DMS 273 (cell line): Measurements from ENCODE around the gene ERBB2.
"Not testable (repeated sequence)": the region's sequence is repeated elsewhere in the genome, so short reads cannot be mapped to it uniquely, and the experiment has no call there.

Experiments used
- DNase-seq: peaks from one replicate; lab custom pipeline; 2025; ENCODE audit not compliant: unreplicated experiment; lab: John Stamatoyannopoulos, UW

Gene ERBB2

DNA sequence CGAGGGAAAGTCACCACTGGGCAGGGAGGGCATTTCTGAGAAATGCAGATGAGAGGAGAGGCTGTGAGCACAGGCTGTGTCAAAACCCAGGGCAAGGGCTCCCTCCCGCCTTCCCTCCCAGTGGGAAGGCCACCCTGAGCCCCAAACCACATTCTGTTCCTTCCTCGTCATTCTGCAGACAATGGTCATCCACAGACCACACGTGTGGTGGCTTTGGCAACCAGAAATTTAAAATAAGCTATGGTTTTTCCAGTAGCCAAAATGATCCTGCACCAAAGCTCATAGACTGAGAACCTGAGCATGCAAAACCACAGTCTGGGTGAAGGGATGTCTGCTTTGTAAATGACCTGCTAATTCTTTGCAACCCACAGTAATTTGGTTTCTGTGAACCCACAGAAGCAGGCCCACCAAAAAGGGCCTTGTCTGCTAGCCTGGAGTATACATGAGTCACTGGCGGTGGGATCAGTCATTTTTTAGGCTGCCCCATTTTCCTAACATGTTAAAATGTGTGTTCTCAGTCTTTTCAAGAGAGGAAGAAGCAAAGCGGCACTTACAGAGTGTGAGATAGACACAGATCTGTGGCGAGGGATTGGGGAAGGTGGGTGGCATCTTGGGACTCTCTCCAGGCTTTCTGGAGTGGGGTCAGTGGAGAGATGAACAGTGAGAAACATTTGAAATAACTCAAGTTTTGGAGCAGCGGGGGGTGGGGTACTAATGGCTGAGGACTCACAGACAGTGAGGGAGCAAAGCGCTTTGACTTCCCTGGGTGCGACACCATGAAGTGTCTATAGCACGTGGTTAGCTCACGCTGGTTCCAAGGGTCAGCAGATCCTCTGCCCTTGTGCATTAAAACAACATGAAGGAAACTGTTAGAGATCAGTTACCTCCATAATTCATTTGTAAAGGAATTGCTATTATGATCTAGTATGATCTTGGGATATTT is 58.3 kb downstream of the ERBB2 start:
- no peak for DNase-seq

DNA sequence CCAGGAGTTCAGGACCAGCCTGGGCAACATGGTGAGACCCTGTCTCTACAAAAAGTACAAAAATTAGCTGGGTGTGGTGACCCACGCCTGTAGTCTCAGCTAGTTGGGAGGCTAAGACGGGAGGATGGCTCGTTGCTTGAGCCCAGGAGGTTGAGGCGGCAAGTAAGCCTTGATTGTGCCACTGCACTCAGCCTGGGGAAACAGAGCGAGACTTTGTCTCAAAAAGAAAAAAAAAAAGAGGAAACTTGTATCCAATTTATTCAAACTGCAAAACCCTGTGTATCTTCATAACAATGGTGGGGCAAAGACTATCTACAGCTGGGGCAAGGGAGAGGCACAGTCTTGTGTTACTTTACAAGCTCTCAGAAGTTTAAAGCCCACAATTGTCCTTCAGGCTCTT is 59.3 kb downstream of the ERBB2 start:
- DNase-seq = no peak

DNA sequence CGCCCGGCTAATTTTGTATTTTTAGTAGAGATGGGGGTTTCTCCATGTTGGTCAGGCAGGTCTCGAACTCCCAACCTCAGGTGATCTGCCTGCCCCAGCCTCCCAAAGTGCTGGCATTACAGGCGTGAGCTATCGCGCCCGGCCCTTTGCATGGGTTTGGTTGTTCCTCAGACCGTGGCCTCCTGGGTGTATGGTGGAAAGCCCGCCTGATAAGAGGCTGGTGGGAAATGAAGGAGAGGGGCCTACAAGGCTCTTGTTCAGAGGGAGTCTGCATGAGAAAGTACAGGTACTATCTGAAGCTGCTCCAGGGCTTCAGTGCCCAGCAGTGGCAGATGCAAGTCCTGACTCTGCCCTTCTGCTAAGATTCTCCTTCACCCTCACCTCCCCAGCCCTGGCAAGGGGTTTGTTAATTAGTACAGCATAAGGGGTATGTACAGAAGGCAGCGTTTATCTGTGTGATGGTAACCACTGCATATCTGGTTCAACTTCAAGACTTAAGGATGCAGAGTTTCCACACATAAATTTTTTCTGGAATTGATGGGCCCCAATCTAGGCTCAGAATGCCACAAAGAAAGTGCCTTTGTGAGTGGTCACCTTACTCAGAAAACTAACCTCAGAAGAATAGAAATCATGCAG is 62.1 kb downstream of the ERBB2 start:
- no peak for DNase-seq

DNA sequence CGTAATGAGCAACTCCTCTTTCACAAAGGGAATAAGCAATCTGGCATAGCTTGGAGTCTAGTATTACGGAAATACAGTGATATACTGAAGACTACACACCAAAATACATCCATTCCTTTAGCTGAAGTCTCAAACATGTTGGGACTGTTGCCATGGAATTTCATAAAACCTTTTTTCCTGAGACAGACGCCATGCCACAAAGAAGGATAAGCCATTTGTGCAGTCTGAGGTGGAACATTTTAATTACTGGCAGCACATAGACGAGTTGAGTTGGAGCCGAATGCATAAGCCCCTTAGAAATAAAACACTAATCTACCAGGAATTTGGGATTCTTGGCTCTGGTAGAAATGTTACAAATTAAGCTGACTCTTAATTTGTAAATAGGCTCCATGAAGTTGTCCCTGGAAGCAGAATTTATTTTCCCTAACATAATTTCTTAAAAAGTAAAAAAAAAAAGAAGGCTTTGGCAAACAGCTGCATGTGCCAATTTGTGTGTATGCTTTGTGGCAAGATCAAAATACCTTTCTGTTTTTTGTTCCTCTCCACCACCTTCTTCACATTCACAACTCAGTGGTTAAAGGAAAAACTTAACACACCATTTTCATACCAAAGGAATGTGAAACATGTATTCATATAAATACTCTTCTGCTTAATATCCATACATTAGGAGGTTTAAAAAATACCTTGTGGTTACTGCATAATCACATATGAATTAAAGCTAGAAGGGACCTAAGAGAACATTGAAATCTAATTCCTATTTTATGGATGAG is 63.4 kb downstream of the ERBB2 start:
- DNase-seq = no peak

DNA sequence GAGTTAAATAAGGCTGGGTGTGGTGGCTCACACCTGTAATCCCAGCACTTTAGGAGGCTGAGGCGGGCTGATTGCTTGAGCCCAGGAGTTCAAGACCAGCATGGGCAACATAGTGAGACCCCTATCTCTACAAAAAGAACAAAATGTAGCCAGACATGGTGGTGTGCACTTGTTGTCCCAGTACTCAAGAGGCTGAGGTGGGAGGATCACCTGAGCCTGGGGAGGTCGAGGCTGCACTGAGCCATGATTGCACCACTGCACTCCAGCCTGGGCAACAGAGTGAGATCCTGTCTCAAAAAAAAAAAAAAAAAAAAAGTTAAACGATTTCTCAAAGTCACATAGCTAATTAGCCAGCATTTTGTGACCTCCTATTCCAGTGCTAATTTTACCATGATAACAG is 64.3 kb downstream of the ERBB2 start:
- DNase-seq = not testable (repeated sequence)

DNA sequence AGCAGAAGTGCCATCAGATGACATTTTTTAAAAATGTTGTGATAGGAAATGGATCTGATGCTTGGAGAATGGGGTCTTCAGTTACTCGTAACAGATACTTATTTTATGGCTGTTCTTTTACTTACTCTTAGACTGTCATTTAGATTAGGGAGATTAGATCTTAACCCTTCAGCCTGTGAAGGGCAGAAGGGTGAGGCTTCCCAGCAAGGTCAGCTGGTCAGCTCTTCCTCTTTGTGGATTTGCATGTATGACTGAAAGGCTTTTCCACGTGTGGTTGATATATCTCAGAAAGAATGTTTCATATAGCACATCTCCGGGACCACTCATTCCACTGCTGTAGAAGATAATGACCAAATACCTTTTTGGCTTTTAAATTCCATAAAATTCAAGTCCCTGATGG is 65.3 kb downstream of the ERBB2 start:
- DNase-seq = no peak

DNA sequence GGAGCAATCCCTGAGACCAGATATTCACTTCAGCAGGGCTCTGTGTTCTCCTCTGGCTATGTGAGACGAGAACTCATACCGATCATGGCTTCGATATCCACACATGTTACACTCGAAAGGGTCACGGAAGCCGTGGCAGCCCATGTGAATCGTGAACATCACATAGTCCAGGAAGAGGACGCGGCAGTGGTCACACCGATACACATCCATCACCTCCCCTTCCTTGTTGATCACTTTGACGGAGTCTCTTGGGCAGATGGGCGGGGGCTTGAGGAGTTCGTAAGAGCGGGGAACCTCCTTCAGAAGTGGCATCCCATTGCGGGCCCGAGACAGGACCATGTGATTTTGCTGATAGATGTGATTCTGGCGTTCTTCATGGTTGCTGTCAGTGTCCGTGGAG is 65.9 kb downstream of the ERBB2 start:
- no peak for DNase-seq

DNA sequence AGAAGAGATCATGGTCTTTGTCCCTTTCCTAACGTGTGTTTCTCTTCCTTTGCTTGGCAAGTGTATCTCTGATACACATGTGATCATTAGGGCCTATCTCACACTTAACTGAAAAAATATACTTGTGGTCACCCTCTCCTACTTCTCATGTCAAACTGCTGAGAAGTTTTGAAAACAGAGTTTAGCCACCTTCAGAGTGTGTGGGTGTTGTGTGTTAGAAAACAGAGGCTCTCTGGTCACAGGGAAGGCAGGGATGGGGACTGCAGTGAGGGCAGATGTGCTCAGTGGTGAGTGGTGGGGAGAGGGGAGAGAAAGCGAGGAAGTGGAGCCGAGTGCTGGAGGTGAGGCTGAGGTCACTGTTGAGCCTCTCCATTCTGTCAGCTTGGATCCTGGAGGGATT is 67.3 kb downstream of the ERBB2 start:
- no peak for DNase-seq

DNA sequence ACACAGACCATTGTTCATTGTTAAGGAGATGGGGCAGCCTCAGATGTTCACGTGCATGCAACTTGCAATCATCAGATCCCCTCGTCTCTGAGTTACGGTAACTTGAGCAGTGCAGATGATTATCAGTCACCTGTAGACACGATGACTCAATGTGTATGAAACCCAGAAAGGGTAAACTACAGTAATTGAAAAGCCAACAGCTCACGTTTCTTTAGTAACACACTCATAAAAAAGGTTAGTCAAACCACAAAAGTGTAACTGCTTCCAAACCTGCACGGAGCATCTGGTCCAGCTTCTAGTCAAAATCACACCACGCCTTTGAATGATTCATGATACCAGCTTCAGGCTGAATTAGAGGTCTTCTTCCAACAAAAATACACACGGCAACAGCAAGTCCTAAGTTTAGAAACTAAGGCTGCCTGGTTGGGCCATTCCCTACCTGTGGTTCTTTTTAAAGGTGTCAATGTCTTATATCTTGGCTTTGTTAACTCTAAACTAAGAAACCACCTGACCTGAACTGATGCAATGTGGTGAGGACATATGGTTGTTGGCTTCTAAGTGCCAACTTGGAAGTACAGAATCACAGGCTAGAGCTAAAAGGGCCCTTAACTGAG is 70.2 kb downstream of the ERBB2 start:
- peak; percentile 73 for DNase-seq

DNA sequence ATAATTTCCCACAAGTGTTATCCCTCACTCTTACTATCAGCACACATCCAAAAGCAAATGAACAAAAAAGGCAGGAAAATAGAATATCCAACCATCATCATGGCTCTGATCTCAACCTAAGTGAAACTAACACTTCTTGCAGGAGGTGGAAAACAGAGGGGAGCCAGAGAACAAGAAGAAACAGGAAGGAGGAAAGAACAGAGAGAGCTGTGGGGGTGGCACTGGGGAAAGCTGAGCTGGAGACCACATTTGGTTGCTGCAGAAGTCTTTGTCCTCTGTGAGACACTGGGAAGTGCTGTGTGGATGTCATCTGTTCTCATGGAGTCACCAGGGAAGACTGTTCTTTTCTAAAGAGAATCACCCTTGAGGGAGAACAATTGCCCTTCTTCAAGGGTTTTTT is 72.6 kb downstream of the ERBB2 start:
- no peak for DNase-seq

DNA sequence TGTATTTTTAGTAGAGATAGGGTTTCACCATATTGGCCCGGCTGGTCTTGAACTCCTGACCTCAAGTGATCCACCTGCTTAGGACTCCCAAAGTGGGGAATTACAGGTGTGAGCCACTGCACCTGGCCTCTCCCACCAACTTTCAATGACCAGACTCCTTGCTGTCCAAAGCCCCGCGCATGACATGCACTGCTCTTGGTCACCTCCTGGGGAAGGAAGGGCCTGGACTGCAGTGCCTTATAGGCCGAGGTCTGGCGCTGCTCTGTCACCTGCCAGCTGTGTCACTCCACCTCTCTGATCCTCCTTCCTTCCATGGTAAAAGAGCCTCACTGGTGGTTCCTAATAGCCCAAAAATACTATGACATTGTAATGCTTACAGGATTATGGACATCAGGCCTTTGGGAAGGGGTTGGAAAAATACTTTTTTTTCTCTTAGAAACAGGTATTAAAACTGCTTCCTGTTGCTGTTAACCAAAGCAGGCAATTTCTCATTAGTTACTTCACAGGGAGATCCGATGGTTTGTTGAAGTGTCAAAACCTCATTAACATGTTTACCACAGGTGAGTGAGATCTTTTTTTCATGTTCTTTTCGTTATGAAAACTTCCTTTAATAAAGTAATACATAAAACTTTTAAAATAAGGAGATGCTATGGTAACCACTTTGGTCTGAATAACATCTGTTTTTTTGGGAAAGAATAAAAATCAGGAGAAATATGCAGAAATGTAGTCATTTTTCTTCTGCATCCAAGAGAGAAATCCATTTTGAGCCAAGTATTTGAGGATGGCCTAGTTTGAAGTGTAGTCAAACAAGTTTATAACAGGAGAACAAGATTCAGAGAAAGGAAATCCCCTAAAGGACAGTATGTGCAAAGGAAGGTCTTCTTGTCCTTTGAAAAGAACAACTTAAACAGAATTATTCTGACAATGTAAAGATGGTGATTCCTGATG is 73.4 kb downstream of the ERBB2 start:
- no peak for DNase-seq

DNA sequence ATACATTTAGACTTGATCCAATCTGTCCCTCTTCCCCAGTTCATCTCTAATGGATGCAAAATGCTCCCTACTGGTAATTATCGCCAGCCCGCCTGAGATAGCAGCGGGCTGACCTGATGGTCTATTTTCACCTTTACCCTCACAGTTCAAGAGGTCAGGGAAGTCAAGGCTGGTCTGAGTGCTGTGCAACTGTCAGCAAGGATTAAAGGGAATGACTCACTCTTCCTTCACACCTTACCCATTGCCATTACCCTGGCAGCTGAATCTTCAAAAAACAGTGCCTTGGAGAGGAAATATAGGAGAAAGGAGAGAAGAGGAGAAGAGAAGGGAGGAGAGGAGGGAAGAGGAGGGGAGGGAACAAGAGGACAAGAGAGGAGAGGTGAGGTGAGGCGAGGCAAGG is 74.2 kb downstream of the ERBB2 start:
- no peak for DNase-seq

DNA sequence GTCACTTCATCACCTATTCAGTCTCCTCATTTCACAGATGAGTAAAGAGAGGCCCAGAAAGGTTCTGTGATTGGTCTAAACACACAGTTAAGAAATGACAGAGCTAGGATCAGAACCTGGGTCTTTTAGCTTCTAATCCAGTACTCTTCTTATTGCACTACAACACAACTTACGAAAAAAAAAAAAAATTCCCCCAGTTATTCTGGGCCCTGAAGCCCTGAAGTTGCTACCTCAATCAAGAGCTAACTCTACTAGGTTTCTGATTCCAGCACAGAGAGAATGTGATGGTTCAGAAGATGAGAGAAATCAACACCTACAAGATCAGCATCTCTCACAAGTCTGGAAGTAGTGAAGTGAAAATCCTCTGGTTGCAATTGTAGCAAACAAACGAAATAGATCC is 75.2 kb downstream of the ERBB2 start:
- no peak for DNase-seq

DNA sequence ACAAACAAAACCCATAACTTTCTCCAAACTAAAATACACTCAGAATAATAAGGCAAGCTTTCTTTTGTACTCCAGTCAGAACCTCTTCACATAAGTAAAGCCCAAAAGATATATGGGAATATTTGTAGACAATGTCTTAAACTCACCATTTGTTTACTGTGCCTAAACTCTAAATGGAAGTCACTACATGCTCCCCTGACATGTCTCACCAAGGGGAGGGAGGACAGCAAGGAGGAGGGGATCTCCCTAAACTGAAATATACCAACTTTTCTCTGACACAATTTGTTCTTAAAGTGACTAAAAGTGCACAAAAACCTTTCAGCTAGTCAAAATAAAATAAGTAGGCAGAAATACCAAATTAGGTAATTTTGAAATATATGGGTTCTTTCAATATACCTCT is 76.4 kb downstream of the ERBB2 start:
- no peak for DNase-seq

DNA sequence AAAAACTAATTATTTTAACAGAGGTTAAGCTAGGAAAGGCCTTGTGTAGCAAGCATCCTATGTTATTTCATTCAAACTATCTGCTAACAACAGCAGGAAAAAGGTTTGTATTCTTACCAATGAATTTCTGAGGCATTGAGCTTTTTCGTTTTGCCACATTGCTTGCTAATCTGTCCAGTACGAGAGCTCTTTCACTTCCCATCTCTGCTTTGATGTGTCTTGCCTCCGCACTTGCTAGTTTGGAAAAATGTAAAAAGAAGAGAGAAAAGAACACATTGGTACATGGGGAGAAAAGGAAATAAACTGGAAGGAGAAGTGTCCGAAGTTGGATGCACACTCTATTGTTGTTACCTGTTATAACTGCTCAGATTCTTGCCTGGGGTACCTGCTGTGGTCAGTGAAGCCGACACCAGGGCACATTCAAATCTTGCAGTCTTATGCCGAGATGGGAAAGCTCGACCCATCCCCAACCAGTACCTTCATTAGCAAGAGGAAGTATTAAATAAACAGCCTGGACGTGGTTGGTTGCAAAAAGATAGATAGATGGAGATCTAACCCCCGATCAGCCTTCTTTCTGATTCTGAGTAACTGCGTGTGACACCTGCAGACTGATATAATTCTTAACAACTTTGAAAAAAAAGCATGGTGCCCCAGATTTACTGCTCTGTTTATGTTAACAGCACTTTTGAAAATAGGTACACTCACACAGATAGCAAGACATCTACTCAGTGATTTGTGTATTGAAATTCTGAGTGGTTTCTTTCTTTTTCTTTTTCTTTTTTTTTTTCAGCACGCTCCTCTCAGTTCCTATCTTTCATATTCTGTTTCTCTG is 77.9 kb downstream of the ERBB2 start:
- DNase-seq = no peak
